Stimulated activated CD4-positive, alpha-beta T cell treated with anti-CD3 and anti-CD28 coated beads, TNF-alpha, amount 100 ng/mL, for 48 hours (primary cell): ENCODE results near the gene BTBD6.
A peak's percentile ranks its signal among the peaks of the same experiment; 100 is the strongest.

ENCODE experiments used
- DNase-seq, 3 donors: peaks; one replicate each; pipeline ENCODE4 v3.0.0-alpha.2; 2020; ENCODE audit warnings: low read depth in 3 of 3

The BTBD6 gene

DNA sequence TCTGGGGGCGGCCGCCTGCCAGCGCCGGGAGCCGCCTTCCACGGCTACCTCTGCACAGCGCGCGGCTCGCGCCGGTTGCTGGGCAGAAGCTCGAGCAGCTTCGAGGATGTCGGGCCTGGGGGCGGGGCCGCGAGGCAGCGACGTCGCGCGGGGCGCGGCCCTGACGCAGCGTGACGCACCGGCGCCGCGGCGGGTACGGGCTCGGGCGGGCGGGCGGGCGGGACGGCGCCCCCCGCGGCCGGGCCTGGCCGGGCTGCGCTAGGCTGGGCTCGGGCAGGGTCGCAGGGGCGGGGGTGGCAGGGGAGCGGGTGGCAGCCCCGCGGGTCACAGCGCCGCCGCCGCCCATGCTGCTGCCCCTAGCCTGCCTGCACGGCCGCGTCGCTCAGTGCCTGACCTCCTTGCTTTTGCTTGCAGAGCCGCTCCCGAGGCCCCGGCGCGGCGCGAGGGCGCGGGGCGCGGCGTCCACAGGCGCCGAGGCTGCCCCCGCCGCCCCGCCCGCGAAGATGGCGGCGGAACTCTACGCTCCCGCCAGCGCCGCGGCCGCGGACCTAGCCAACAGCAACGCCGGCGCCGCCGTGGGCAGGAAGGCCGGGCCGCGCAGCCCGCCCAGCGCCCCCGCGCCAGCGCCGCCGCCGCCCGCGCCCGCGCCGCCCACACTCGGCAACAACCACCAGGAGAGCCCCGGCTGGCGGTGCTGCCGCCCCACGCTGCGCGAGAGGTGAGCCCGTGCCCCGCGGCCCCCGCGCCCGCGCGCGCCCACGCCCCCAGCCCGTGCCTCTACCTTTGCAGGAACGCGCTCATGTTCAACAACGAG is at the start of gene BTBD6:
TSS of gene BTBD6 (plus strand) at position 166 of the 814 bp plus-strand sequence. CDS start at position 345, 179 bp downstream.
- peak; percentile 73 to 83 (median 77) for DNase-seq

- DNase-seq = no peak
Observed at GRCh38 chr14:105198588-105198987, 49.7 kb upstream of the BTBD6 start.

DNA sequence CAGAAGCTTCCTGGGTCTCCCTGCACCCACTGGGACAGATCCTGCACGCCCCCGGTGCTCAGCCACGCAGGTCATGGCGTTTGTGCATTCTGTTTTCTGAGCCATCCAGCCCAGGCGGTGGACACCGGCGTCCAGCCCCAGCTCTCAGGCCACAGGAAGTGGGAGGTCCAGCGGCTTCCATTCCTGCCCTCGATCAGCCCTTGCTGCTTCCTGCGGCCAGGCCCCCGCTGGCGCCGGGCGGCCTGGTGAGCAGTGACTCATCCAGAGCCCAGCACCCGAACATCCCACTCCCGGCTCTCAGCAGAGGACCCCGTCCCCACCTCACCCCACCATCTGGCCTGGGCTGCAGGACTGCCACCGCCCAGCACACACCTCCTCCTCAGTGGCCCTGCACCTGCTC is 49.2 kb upstream of the BTBD6 start:
- no peak for DNase-seq

GRCh38 chr14:105200074-105200473 is 48.3 kb upstream of the BTBD6 start:
- no peak for DNase-seq

GRCh38 chr14:105200641-105201040 is 47.7 kb upstream of the BTBD6 start:
- DNase-seq = no peak

DNA sequence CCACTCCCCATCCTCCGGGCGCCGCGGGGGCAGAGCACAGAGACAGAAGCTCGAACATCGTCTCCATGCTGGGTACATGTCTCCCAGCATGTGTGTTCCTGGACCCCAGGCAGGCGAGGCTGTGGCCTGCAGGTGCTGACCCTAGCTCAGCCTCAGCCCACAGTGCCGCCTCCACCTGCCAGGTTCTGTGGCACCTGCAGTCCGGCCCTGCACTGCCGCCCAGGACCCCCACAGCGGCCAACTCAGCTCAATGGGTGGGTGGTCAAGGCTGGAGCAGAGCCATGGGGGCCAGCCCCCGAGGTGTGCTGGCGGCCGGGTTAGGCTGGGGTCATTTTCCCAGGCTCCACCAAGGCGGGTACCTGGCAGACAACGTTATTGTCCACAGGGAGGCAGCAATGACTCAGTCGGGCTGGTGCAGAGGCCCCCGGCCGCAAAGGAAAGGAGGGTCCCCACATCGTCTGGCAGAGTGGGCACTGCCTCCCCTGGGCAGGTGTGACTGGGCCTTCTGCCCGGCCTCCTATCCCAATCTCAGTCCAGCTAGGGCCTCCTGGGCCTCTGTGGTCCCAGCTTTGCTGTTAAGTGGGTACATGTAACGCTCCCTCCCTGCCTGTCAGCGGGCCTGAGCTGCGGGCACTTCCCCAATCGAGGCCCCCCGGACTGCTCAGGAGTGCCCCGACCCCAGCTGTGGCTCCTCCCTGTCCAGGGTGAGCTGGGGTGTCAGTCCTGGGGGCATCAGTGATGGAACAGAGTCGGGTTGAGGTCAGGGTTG is 47.0 kb upstream of the BTBD6 start:
- no peak for DNase-seq

DNA sequence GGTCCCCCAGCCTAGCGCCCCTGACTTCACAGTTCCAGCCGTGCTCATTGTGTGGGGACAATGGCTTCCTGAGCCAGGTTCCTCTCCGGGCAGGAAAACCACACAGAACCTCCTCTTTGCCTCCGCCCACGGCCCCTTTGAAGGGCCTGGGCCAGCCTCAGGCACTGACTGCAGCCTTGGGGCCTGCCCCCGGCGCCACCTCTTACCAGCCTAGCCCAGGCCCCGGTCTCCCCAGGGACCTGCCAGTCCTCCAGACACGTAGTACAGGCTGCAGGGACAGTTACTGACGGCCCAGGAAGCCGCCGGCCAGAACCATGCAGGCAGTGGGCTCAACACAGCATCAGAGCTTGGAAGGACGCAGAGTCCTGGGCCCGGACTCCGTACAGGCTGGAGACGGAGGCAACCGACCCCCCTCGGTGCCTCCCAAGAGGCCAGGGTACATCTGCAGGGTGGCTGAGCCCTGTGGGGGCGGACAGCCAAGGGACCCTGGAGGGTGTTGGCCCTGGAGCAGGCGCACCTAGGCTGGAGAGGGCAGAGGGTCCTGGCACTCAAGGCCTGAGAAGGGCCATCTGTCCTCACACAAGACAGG is 46.3 kb upstream of the BTBD6 start:
- DNase-seq = peak in 1 of 3 donors; percentile 32

DNA sequence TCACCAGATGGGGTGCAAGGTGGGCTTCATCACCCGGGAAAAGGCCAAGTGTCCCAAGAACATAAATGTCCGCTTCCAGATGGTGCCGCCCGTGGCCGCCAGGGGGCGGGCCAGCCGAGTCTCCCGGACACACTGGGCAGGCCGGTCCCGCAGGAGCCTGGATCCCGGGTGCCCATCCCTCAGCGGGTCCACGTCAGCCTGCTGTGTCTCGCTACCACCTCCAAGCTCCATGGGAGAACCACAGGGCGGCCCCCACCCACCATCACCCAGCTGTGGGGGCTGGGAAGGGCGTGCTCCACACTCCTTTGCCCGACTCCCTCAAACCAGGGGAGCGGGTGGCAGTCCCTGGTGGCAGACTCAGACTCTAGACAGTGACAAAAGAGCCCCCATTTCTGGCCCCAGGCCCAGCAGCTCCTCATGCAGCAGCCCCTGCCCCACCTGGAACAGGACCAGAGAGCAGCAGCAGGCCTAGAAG is 45.2 kb upstream of the BTBD6 start:
- peak; percentile 24 to 56 (median 33) for DNase-seq

DNA sequence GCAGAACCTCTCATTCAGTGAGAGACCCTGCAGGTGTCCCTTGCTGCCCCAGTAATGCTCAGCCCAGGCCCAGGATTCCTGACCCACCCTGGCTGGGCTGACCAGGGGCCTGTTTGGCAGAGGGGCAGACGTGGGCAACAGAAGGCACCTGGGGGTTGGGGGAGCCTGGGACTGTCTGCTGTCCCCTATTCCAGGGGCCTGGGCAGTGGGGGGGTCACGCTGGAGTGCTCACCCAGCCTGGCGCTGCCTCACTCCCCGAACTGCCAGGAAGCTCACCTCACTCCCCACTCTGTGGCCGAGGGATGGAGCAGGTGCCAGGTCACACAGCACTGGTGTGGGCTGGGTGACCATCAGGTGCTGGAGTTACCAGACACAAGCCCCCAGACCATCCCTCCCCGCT is 44.6 kb upstream of the BTBD6 start:
- no peak for DNase-seq

DNA sequence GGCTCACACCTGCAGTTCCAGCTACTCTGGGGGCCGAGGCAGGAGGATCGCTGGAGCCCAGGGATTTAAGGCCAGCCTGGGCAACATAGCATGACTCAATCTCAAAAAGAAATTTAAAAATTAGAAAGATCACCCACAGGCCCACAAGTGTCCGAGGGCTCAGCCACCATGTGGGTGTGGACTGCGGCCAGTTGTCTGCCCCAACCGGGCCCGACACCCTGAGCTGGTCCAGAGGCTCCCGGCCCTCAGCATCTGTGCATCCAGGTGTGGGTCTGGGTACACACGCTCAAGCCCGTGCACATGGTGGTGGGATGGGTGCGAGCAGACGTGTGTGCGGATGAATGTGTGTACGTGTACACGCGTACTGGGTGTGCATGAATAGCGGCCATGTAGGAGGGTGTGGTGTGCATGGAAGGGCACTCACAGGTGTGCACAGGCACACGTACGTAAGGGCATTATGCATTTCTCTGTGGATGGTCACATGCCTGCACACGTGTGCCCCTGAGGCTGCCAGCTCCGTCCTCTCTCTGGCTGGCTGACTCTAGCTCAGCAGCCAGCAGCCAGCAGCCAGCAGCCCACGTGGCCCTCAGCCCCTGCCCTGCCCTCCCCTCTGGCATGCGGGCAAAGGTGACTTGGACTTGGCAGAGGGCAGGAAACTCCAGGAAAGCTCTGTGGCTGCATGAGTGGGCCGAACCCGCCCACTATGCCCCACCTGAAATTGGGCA is 44.0 kb upstream of the BTBD6 start:
- DNase-seq = no peak

DNA sequence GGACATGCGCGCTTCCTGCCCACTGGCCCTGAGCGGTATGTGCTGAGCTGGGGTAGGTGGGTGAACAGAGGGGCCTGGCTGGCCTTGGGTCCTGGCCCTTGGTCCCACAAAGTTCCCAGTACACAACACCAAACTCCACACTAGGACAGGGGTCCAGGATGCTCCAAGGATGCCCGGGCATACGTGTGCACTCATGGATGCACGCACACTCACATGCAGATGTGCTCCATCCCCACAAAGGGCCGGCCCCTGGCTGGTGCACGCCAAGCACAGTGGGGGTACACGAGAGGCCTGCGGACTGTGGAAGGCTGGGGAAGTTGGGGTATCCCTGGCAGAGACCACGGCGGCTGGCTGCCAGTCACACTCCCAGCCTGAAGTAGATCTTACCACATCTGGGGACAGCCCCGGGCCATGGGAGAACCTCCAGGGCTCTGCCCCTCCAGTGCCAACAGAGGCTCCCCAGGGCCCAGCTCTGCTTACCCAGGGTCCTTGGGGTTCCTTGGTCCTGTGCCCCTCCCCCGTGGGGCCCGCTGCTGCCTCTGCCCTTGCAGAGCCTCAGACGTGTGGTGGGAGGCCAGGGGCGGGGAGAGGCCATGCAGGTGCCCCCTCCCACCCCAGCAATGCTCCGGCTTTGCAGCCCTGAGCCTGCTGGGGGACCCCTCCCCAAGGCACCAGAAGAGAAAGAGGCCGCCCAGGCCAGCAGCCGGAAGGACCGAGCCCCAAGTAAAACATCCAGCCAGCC is 43.2 kb upstream of the BTBD6 start:
- no peak for DNase-seq

DNA sequence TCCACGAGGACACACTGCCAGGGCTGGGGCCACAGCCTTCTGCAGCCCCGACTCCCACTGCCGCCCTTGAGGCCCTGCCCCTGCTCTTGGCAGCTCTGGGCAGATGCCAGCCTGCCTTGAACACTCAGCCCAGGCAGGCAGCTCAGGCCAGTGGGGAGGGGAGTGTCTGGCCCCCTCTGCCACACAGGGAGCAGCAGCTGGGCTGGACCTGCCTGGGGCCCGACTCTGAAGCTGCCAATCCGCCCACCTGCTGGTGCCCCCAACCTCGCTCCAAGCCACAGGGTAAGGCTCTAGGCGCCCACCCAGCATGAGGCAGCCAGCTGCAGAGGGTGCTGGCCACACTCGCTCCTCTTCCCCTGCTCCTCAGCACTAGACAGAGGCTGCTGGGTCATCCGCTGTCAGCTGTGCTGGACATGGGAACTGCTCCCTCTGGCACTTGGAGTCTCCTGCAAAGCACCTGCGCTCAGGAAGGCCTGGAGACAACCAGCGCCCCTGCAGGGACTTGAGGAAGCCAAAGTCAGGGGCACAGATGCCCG is 42.6 kb upstream of the BTBD6 start:
- DNase-seq = no peak

DNA sequence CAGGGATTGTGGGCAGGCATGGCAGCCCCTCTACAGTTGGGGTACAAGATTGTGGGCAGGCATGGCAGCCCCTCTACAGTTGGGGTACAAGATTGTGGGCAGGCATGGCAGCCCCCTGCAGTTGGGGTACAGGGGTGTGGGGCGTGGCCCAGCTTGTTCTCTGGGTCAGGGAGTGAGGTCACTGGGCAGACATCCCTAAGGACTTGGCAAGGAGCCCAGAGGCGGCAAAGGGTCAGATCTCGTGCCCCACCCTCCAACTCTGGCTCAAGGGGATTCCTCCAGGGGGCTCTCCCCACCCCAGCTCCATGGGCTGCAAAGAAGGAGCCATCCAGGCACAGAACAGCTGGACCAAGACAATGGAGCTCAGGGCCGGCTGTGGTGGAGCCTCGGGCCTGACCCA is 41.5 kb upstream of the BTBD6 start:
- DNase-seq = no peak

DNA sequence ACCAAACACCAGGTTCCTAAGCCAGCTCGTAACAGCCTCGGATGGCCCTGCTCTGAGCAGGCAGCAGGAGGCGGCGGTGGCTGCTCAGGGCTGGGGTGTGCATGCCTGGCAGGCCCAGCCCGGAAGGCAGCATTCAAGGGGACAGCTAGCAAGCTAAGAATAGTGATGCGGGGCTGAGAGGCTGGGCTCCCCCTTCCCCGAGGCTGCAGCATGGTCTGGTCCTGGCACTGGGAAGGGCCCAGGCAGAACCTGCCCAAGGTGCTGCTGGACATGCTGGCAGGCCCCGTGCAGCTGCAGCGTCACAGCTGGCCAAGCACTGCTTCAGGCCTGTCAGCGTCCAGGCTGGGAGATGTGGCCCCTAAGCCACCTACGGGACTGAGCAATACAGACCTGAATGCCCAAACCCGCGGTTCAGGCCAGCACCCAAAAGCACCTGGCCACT is 40.9 kb upstream of the BTBD6 start:
- DNase-seq = no peak

GRCh38 chr14:105207996-105208737 is 40.2 kb upstream of the BTBD6 start:
- DNase-seq = no peak

DNA sequence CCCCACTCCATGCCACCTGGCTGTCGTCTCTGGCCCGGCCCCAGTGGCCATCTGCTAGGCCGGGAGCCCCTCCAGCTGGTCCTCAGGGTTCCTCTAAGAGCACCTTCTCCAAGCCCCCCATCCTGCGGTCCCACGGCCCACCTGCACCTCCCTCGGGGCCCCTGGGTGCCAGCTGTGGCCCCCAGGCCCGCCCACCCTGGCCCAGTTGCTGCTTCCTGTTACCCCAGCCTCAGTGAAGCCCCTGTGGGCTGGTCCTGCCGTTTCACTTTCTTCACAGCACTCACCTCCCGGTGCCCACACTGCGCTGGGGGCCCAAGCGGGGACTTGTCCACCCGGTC is 39.6 kb upstream of the BTBD6 start:
- DNase-seq = no peak

DNA sequence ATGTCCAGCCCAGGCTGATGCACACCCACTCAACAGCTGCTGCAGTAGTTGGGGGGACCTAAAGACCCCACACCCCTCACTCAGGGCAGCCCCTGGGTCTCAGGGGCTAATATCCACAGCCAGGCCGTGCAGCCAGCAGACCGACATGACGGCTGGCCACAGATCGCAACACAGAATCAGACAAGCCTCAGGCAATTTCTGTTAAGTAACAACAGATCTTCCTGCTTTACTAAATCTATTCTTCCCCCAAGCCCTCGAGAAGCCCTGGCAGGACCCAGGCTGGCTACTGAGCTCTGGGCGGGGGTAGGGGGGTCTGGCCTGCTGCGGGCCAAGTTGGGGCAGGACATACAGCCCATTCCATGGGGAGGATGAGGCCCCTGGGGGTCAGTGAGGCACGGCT is 39.2 kb upstream of the BTBD6 start:
- DNase-seq = no peak

- DNase-seq = no peak
Observed at GRCh38 chr14:105209646-105210045, 38.7 kb upstream of the BTBD6 start.

- DNase-seq = no peak
Observed at GRCh38 chr14:105210266-105211025, 37.9 kb upstream of the BTBD6 start.
